ENCODE results near the gene TOGARAM2.
"Not testable (repeated sequence)": the region's sequence is repeated elsewhere in the genome, so short reads cannot be mapped to it uniquely, and the experiment has no call there.

Gene TOGARAM2

GRCh38 chr2:29090311-29090710, 109.2 kb downstream of the TOGARAM2 start:
- H3K4me1 ChIP-seq (ENCODE audit: insufficient read depth, low read length); H3K36me3 ChIP-seq (ENCODE audit: insufficient read depth, low read length); H3K27ac ChIP-seq (ENCODE audit: low read depth, low read length); H3K9ac ChIP-seq (ENCODE audit: low read length); H3K9me3 ChIP-seq (ENCODE audit: low read length); H3K4me3 ChIP-seq (ENCODE audit: low read depth in 1 of 2, low read length in 2 of 2); H3K27me3 ChIP-seq (ENCODE audit: control insufficient read depth in 1 of 2, insufficient read depth in 2 of 2, low read length in 2 of 2): not testable (repeated sequence)

GRCh38 chr2:29096969-29097368, 115.9 kb downstream of the TOGARAM2 start:
- no peaks in the 10 kb centered on the region for H3K9me3 ChIP-seq (ENCODE audit: low read length)

GRCh38 chr2:29097569-29097968, 116.5 kb downstream of the TOGARAM2 start:
- H3K36me3 ChIP-seq (ENCODE audit: insufficient read depth, low read length): no peaks in the 10 kb centered on the region
- no peaks in the 10 kb centered on the region for H3K27me3 ChIP-seq (ENCODE audit: control insufficient read depth in 1 of 2, insufficient read depth in 2 of 2, low read length in 2 of 2)
- no peaks in the 10 kb centered on the region for H3K9me3 ChIP-seq (ENCODE audit: low read length)
- no peak overlapping the region for H3K9ac ChIP-seq (ENCODE audit: low read length)
- no peaks in the 10 kb centered on the region for H3K4me1 ChIP-seq (ENCODE audit: insufficient read depth, low read length)
- no peak overlapping the region for H3K27ac ChIP-seq (ENCODE audit: low read depth, low read length)
- no peak overlapping the region for H3K4me3 ChIP-seq (ENCODE audit: low read depth in 1 of 2, low read length in 2 of 2)

More at GRCh38 chr2:29096969-29097368, 115.9 kb downstream of the TOGARAM2 start:
- Histone ChIP-seq H3K27me3 (ENCODE audit: control insufficient read depth in 1 of 2, insufficient read depth in 2 of 2, low read length in 2 of 2) (no peaks in the 10 kb centered on the region), H3K36me3 (ENCODE audit: insufficient read depth, low read length) (no peaks in the 10 kb centered on the region), H3K9ac (ENCODE audit: low read length) (no peak overlapping the region), H3K27ac (ENCODE audit: low read depth, low read length) (no peak overlapping the region), H3K4me1 (ENCODE audit: insufficient read depth, low read length) (no peaks in the 10 kb centered on the region), H3K4me3 (ENCODE audit: low read depth in 1 of 2, low read length in 2 of 2) (no peak overlapping the region)

GRCh38 chr2:29100564-29100963, 119.5 kb downstream of the TOGARAM2 start:
- Histone ChIP-seq H3K9ac (ENCODE audit: low read length) (no peak overlapping the region), H3K27me3 (ENCODE audit: control insufficient read depth in 1 of 2, insufficient read depth in 2 of 2, low read length in 2 of 2) (no peaks in the 10 kb centered on the region), H3K4me1 (ENCODE audit: insufficient read depth, low read length) (no peaks in the 10 kb centered on the region), H3K9me3 (ENCODE audit: low read length) (no peaks in the 10 kb centered on the region), H3K27ac (ENCODE audit: low read depth, low read length) (no peak overlapping the region), H3K4me3 (ENCODE audit: low read depth in 1 of 2, low read length in 2 of 2) (no peak overlapping the region), H3K36me3 (ENCODE audit: insufficient read depth, low read length) (no peaks in the 10 kb centered on the region)

All from muscle layer of colon (tissue), 2 donors.